Suppressor macrophage (primary cell): Measurements from ENCODE around the gene CDH23.
A peak's percentile ranks its signal among the peaks of the same experiment; 100 is the strongest.

Experiments
- DNase-seq, 4 experiments: peaks; one replicate each; pipeline ENCODE4 v3.0.0-alpha.2; 2020 to 2022

Gene CDH23

DNA sequence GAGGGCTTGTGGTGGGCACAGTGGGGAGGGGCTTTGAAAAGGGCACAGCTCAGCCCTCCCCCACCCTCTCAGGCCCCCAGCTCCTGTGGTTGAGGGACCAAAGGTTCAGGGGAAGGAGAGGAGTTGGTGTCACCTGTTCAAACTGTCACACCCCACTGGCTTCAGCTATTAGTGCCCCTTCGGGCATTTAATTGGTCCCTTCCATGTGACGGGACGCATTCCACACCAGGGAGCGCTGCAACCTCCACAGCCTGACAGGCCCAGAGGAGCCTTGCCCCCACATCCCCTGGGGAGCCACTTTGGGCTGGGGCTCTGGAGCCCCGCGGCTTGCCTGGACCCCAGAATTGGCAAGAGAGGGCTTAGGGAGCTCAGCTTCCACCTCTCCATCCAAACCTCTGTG, 247.2 kb downstream of the CDH23 start:
- DNase-seq: no peak

- no peak for DNase-seq
Measured at GRCh38 chr10:71644307-71645180, 247.8 kb downstream of the CDH23 start.

DNA sequence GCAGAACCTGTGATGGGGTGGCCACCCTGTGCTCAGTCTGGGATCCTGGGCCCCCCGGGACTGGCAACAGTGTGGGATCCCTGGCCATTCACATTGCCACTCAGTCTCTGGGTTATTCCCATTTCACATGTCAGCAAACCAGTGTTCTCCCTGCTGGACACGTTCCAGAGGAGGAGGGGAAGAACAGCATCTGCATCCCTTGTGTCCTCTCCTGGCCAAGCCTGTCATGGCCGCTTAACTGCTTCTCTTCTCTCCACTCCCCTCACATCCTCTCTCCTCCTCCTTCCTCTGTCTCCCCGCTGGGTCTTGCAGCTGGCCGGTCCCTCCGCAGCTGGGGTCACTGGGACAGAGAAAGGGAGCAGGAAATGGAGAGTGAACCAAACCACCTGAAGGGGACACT, 248.5 kb downstream of the CDH23 start:
- no peak for DNase-seq

GRCh38 chr10:71646037-71646436, 249.3 kb downstream of the CDH23 start:
- no peak for DNase-seq

- DNase-seq: no peak
Measured at GRCh38 chr10:71646592-71647292, 250.0 kb downstream of the CDH23 start.

- peak in 1 of 4 experiments; percentile 18 for DNase-seq
Measured at GRCh38 chr10:71647526-71648253, 251.0 kb downstream of the CDH23 start.

GRCh38 chr10:71648254-71648932, 251.7 kb downstream of the CDH23 start:
- no peak for DNase-seq

GRCh38 chr10:71648933-71649320, 252.2 kb downstream of the CDH23 start:
- DNase-seq: no peak

GRCh38 chr10:71649631-71650030, 252.9 kb downstream of the CDH23 start:
- no peak for DNase-seq

DNA sequence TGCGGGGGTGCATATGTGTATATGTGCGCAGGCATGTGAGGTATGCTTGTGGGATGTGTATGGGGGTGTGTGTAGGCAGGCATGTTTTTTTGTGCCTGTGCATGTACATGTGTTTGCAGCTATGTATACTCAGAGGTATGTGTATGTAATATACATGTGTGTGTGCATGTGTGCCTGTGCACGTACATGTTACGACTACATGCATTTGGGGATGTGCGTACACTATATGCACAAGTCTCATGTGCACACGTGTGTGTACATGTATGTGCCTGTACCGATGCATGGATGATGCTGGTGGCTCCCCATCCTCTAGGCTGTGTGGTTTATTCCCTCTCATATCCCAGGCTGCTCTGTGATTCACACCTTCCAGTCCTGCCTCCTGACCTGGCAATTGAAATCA, 253.7 kb downstream of the CDH23 start:
- no peak for DNase-seq

- no peak for DNase-seq
Measured at GRCh38 chr10:71651428-71651827, 254.7 kb downstream of the CDH23 start.

GRCh38 chr10:71651928-71652327, 255.2 kb downstream of the CDH23 start:
- no peak for DNase-seq

- DNase-seq: no peak
Measured at GRCh38 chr10:71653044-71653443, 256.3 kb downstream of the CDH23 start.

- no peak for DNase-seq
Measured at GRCh38 chr10:71656220-71656619, 259.5 kb downstream of the CDH23 start.

DNA sequence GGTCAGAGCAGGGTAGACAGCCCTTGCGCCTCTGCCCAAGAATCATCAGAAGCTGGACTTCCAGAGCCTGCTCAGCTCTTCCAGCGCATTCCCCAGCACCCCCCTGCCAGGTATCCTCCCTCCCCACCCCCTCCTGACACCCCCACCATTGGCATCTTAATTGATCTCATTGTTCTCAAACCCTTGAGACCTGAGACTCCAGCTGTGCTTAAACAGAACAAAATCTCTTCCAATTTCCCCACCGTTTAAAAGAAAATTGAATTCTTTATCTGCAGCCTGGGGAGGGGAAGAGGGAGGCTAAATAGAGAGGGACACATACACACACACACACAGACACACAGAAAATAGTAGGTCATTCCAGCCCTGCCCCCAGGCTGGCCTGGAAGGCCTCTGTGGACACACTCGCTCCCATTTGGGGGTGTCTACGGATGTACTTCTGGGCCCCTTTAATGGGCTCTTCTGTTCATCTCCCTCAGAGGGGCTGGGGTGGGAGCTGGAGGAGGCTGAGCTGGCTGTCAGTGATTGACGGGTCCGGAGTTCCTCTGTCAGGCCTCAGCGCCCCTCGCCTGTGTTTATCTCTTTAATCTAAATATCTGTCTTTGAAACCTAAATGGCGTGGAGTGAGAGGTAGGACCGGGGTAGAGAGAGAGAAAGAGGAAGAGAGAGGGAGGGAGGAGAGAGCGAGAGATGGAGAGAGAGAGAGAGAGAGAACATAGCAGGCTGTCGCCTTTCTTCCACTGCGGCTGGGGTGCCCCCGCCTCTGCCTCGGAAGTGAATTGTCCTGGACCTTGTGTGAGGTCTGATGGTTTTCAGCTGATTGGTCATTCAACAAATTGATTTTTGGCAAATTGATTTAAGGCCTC, 261.1 kb downstream of the CDH23 start:
- no peak for DNase-seq

DNA sequence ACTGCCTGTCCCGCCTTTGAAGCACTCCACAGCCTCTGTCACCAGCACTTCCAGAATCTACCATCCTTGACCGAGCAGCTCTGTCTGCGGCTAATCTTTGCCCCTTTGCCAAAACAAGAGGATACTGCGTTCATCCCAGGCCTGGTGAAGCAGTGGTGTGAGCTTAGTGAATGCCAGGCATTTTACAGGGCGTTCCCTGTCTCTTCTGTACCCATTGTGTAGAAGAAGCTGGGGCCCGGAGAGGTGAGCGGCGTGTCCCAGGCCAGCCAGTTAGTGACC, 261.7 kb downstream of the CDH23 start:
- DNase-seq: no peak

GRCh38 chr10:71659111-71659634, 262.5 kb downstream of the CDH23 start:
- no peak for DNase-seq

- no peak for DNase-seq
Measured at GRCh38 chr10:71659737-71660136, 263.0 kb downstream of the CDH23 start.

- DNase-seq: peak in 2 of 4 experiments; percentile 43 to 46
Measured at GRCh38 chr10:71660313-71660712, 263.6 kb downstream of the CDH23 start.

DNA sequence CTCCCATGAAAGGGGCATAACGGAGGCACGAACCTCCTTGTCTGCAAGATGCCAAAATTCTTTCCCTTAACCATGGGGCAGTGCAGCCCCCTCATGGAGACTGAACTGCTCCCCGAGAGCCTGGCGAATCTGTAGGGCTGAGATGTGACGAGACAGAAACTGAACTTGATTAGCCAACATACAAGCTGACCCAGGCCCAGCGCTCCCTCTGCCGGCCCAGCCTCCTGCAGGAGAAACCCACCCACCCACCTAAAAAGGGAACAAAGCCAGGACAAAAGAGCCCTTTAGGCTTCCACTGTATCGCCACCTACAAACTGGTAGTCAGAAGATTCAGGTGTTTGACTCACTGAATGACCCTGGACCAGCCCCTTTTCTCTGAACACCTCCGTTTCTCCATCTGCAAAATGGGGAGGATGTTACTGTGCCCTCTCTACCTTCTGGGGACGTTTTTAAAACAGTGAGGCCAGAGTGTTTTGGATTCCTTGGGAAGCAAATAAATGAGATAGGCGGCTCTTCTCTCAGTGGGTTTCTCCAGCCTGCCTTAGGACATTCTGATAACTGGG, 264.4 kb downstream of the CDH23 start:
- no peak for DNase-seq

GRCh38 chr10:71661779-71662336, 265.1 kb downstream of the CDH23 start:
- DNase-seq: no peak
